Retinal pigment epithelial cell (primary cell): Measurements from ENCODE around the gene DLGAP1.

Experiments used
- DNase-seq: peaks from one replicate; pipeline ENCODE4 v3.0.0-alpha.2; 2010; ENCODE audit warnings: low read depth
- H3K4me3 ChIP-seq: 2 replicates; pipeline ENCODE4 v1.5.1; 2011; ENCODE audit warnings: mild to moderate bottlenecking, low read length, control low read depth, moderate library complexity
- TF ChIP-seq, protein P1 (sequence below): conservative IDR thresholded peaks from 2 replicates; pipeline ENCODE4 v1.5.1; 2011; ENCODE audit warnings: low read depth, low read length, control low read depth, inconsistent platforms

The DLGAP1 gene

GRCh38 chr18:4282954-4283353 is 172.2 kb downstream of the DLGAP1 start:
- no peak overlapping the region for H3K4me3 ChIP-seq
- DNase-seq = no peak
- TF ChIP-seq, protein P1, sequence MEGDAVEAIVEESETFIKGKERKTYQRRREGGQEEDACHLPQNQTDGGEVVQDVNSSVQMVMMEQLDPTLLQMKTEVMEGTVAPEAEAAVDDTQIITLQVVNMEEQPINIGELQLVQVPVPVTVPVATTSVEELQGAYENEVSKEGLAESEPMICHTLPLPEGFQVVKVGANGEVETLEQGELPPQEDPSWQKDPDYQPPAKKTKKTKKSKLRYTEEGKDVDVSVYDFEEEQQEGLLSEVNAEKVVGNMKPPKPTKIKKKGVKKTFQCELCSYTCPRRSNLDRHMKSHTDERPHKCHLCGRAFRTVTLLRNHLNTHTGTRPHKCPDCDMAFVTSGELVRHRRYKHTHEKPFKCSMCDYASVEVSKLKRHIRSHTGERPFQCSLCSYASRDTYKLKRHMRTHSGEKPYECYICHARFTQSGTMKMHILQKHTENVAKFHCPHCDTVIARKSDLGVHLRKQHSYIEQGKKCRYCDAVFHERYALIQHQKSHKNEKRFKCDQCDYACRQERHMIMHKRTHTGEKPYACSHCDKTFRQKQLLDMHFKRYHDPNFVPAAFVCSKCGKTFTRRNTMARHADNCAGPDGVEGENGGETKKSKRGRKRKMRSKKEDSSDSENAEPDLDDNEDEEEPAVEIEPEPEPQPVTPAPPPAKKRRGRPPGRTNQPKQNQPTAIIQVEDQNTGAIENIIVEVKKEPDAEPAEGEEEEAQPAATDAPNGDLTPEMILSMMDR = no peak

- TF ChIP-seq, protein P1 = no peak
- DNase-seq = no peak
- no peak overlapping the region for H3K4me3 ChIP-seq
These were observed 178.0 kb downstream of the DLGAP1 start for GRCh38 chr18:4276953-4277585.

- TF ChIP-seq, protein P1 = no peak
- no peak for DNase-seq
- H3K4me3 ChIP-seq = no peak overlapping the region
These were observed 183.2 kb downstream of the DLGAP1 start for GRCh38 chr18:4271952-4272351.

DNA sequence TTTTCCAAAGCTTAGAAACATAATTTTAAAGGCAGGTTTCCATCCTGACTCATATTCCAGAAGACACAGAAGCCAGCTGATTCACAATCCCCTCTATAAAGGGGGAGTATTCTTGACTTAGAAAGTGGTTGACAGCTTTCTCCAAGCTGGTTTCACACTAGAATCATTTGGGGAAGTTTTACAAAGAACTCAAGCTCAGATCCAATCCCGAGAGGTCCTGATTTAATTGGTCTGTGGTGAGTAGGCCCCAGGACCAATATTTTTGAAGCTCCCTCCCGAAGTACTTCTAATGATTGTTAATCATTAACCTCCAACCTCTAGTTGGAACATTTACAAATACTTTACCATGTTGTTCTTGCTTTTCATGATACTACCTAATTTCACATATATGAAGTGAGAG is 184.1 kb downstream of the DLGAP1 start:
- DNase-seq = no peak
- TF ChIP-seq, protein P1 = no peak
- no peak overlapping the region for H3K4me3 ChIP-seq

DNA sequence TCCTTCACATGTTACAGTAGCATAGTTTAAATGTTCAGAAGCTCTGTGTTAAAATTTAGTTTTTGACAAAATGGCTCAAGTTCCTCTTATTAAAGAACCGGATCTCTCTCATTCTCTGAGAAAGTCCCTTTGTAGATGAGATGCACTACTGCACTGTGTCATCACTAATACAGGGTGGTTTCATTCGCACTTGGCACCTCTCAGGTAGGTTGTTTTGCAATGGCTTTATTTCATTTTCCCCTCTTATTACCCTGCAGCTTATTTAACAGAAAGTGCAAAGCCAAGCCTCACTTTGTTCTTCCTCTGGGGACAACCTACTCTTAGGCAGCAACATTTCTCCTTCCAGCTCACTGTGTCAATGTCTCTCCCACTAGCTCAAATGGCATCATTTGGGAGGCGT is 185.1 kb downstream of the DLGAP1 start:
- no peak overlapping the region for H3K4me3 ChIP-seq
- DNase-seq = no peak
- TF ChIP-seq, protein P1 = no peak

GRCh38 chr18:4267641-4268040 is 187.5 kb downstream of the DLGAP1 start:
- H3K4me3 ChIP-seq = no peak overlapping the region
- TF ChIP-seq, protein P1 = no peak
- DNase-seq = no peak

DNA sequence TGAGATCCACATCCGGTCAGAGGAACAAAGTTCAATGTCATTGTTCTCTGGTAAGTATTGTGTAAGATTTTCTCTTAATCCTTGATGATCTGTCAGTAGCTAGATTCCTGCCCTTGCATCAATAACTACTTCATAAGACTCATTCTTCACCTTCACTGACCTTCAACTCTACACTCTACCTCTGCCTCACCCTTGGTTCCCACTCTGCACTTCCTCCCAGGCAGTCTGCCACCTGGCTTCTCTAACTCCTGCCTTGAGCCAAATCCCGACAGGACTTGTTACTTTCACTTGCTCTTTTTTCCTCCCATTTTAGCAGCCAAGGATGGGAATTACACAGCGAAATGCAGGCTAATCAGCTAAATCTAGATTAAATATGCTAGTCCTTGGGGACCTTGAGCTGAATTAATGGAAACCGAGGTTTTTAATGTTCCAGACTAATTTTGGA is 190.7 kb downstream of the DLGAP1 start:
- no peak overlapping the region for H3K4me3 ChIP-seq
- TF ChIP-seq, protein P1 = no peak
- no peak for DNase-seq
